ENCODE results near the gene LUZP1.

DNA sequence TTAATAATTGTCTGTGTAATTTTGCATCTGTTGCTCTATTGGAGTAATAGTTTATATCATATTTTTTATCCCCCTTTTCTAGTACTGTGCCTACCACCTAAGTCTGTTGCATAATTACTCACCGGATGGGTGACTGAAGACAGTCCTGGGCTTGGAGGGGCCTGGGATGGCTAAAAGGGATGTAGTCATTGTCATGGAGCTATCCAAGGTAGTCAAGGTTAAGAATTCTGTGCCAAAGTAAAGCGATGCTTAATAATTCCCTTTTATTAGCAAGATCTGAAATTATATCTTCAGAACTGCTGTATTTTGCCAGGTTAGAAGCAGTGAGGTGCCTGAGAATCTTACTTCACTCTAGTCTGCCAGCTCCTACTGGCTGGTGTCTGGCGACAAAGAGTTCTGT lies 87.8 kb downstream of the LUZP1 start:
- TF ChIP-seq, protein P1, sequence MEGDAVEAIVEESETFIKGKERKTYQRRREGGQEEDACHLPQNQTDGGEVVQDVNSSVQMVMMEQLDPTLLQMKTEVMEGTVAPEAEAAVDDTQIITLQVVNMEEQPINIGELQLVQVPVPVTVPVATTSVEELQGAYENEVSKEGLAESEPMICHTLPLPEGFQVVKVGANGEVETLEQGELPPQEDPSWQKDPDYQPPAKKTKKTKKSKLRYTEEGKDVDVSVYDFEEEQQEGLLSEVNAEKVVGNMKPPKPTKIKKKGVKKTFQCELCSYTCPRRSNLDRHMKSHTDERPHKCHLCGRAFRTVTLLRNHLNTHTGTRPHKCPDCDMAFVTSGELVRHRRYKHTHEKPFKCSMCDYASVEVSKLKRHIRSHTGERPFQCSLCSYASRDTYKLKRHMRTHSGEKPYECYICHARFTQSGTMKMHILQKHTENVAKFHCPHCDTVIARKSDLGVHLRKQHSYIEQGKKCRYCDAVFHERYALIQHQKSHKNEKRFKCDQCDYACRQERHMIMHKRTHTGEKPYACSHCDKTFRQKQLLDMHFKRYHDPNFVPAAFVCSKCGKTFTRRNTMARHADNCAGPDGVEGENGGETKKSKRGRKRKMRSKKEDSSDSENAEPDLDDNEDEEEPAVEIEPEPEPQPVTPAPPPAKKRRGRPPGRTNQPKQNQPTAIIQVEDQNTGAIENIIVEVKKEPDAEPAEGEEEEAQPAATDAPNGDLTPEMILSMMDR (IDR thresholded peaks at IDR 0.05; ENCODE audit: low read depth, low read length) = no peak
- TF ChIP-seq MYC (IDR thresholded peaks at IDR 0.05; ENCODE audit: low read depth, low read length) = no peak

Measured in NB4 (cell line).